ENCODE data around the gene VMAC. TPM values are rescaled to one million over a fixed set of nuclear protein-coding genes. Genes with fewer than 3 reads are reported as not detected.
A peak's percentile ranks its signal among the peaks of the same experiment; 100 is the strongest.

Gene VMAC
- total and polyA plus RNA-seq, 10 donors = 2.1 to 15.9 (median 11.5) TPM

DNA sequence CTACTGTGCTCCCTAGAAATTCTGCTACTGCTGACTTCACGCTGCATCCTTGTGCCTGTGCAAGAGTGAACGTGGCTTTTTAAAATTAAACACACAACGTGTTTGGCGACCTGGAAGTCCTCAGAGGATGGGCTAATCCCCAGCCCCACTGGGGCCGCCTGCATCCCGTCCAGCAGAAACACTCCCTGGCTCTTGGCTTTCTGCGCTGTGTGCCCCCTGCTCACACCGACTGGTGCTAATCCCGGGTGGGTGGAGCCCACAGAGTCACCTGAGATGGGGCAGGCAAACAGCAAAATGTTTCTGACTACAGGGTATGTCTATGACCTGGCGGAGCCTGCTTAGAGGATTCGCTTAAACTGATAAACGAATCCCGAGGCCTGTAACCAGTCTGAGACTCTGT is 24.5 kb downstream of the VMAC start:
- H3K9me3 ChIP-seq = no peaks in the 10 kb centered on the region
- no peak overlapping the region for H3K4me3 ChIP-seq
- TF ChIP-seq, protein P1, sequence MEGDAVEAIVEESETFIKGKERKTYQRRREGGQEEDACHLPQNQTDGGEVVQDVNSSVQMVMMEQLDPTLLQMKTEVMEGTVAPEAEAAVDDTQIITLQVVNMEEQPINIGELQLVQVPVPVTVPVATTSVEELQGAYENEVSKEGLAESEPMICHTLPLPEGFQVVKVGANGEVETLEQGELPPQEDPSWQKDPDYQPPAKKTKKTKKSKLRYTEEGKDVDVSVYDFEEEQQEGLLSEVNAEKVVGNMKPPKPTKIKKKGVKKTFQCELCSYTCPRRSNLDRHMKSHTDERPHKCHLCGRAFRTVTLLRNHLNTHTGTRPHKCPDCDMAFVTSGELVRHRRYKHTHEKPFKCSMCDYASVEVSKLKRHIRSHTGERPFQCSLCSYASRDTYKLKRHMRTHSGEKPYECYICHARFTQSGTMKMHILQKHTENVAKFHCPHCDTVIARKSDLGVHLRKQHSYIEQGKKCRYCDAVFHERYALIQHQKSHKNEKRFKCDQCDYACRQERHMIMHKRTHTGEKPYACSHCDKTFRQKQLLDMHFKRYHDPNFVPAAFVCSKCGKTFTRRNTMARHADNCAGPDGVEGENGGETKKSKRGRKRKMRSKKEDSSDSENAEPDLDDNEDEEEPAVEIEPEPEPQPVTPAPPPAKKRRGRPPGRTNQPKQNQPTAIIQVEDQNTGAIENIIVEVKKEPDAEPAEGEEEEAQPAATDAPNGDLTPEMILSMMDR (IDR thresholded peaks at IDR 0.05 in 8 of 11, conservative IDR thresholded peaks at IDR 0.05 in 3 of 11) = no peak
- no peak for TF ChIP-seq POLR2AphosphoS5 (IDR thresholded peaks at IDR 0.05)
- TF ChIP-seq POLR2A (IDR thresholded peaks at IDR 0.05) = no peak
- peaks cover 0 to 23% (median 3%) of the 10 kb centered on the region in 6 donors for H3K4me1 ChIP-seq
- H3K27me3 ChIP-seq (replicated peaks in 1 of 7) = no peaks in the 10 kb centered on the region
- intact Hi-C loops (cut with DNase I; ENCODE audit: low total_unique reads) = no loop called here
- WGBS, 5 donors = 88 to 96% (median 93%) methylated on average over 13 of the region's 13 CpGs
- no peak overlapping the region for H3K27ac ChIP-seq
- H3K36me3 ChIP-seq = peaks cover 3 to 100% (median 92%) of the 10 kb centered on the region in 6 donors
- DNase-seq = no peak

DNA sequence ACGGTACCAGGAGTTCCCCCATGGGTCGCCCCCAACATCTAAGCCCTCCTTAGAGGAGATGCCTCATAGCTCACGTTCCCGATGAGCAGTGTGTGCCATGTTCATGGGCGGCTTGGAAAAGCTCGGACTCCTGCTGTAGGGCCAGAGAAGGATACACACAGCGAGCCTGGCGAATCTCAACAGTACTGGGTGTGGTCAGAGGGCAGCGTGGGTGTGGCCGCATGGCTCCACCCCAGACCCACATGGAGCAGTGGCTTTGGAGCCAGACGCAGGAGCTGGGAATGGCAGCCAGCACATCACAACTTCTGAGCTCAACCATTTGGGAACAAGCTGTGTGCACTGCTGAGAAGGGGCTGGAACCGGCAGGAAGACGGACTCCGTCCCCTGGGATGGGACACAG is 25.0 kb downstream of the VMAC start:
- TF ChIP-seq, protein P1 (IDR thresholded peaks at IDR 0.05 in 8 of 11, conservative IDR thresholded peaks at IDR 0.05 in 3 of 11) = no peak
- TF ChIP-seq POLR2AphosphoS5 (IDR thresholded peaks at IDR 0.05) (no peak), POLR2A (IDR thresholded peaks at IDR 0.05) (no peak)
- 89 to 97% (median 93%) methylated on average over 13 to 14 of the region's 14 CpGs for WGBS, 5 donors
- Histone ChIP-seq H3K27me3 (replicated peaks in 1 of 7) (no peaks in the 10 kb centered on the region), H3K9me3 (no peaks in the 10 kb centered on the region), H3K27ac (no peak overlapping the region), H3K4me1 (peaks cover 0 to 28% (median 3%) of the 10 kb centered on the region in 6 donors), H3K4me3 (no peak overlapping the region), H3K36me3 (peaks cover 3 to 100% (median 87%) of the 10 kb centered on the region in 6 donors)
- intact Hi-C loops (cut with DNase I; ENCODE audit: low total_unique reads) = no loop called here
- DNase-seq = no peak

DNA sequence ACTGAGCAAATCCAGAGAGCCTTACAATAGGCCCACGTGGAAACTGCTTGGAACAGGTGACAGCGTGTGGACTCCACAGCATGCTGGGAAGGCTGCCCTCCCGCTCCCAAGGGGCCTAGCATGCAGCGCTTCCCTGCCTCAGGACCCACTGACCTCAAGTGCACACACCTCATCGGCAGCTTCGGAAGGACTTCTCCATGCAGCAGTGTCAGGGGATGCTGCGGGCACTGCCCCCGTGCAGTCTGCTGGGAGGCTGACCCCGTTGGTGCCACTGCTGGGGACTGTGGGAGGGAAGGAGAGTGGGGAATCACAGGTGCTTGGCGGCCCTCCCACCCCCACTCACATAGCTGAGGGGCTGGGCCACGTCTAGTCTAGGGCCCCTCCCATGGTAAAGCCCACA is 26.6 kb downstream of the VMAC start:
- Histone ChIP-seq H3K27me3 (replicated peaks in 1 of 7) (no peaks in the 10 kb centered on the region), H3K36me3 (peaks cover 3 to 100% (median 77%) of the 10 kb centered on the region in 6 donors), H3K27ac (no peak overlapping the region), H3K4me1 (peaks cover 6 to 44% (median 18%) of the 10 kb centered on the region in 6 donors), H3K4me3 (no peak overlapping the region), H3K9me3 (no peaks in the 10 kb centered on the region)
- intact Hi-C loops (cut with DNase I; ENCODE audit: low total_unique reads) = no loop called here
- DNase-seq = no peak
- TF ChIP-seq POLR2AphosphoS5 (IDR thresholded peaks at IDR 0.05) (peak in 1 of 3 donors; percentile 42), POLR2A (IDR thresholded peaks at IDR 0.05) (no peak)
- TF ChIP-seq, protein P1 (IDR thresholded peaks at IDR 0.05 in 8 of 11, conservative IDR thresholded peaks at IDR 0.05 in 3 of 11) = no peak
- WGBS, 5 donors = 89 to 98% (median 90%) methylated on average over 10 to 11 of the region's 11 CpGs

DNA sequence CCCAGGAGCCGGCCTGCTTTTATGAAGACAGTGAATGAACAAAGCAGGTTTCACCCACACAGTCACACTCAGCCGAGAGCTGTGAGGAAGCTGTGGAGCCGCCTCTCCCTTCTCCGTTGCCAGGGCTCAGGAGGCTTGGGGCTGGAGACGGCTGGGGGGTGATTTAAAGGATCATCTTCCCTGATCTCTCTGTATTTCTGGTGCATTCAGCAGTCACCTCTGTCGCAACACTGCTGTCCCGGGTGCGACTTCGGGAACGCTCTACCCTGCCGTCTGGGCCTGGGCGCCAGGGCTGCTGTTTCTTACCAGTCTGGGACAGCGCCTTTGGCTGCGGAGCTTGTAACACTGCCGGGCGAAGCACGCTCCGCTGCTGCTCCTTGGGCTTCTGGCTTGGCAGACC is 27.5 kb downstream of the VMAC start:
- Histone ChIP-seq H3K36me3 (peaks cover 3 to 100% (median 70%) of the 10 kb centered on the region in 6 donors), H3K4me1 (peaks cover 6 to 46% (median 20%) of the 10 kb centered on the region in 6 donors), H3K4me3 (no peak overlapping the region), H3K27me3 (replicated peaks in 1 of 7) (no peaks in the 10 kb centered on the region), H3K27ac (no peak overlapping the region), H3K9me3 (no peaks in the 10 kb centered on the region)
- TF ChIP-seq, protein P1 (IDR thresholded peaks at IDR 0.05 in 8 of 11, conservative IDR thresholded peaks at IDR 0.05 in 3 of 11) = no peak
- TF ChIP-seq POLR2A (IDR thresholded peaks at IDR 0.05) = no peak
- TF ChIP-seq POLR2AphosphoS5 (IDR thresholded peaks at IDR 0.05) = no peak
- 96 to 97% (median 96%) methylated on average over 12 to 18 of the region's 18 CpGs for WGBS, 5 donors
- DNase-seq = no peak
- intact Hi-C loops (cut with DNase I; ENCODE audit: low total_unique reads) = no loop called here

All from spleen (tissue), 11 donors.